Lung (tissue), 12 donors: Measurements from ENCODE around the gene KIAA0040. TPM values are rescaled to one million over a fixed set of nuclear protein-coding genes. Genes with fewer than 3 reads are reported as not detected.

ENCODE experiments used
- ATAC-seq: fragments of 200-7000 bp; cut with Tn5 transposase; one replicate; pipeline ENCODE4 v1.9.1; 2020; ENCODE audit warnings: moderate number of reproducible peaks; ENCODE audit not compliant: insufficient read depth, low FRiP score
- DNase-seq, 3 donors: peaks; one replicate each; pipeline ENCODE4 v3.0.0-alpha.2; 2013 to 2017
- H3K27ac ChIP-seq, 2 donors: one replicate each; pipeline ENCODE4 v1.5.1; 2013; ENCODE audit warnings: mild to moderate bottlenecking in 2 of 2, moderate library complexity in 2 of 2, control low read depth in 1 of 2, inconsistent platforms in 1 of 2, low read depth in 1 of 2, low read length in 1 of 2
- H3K27me3 ChIP-seq, 3 donors: one replicate each; pipeline ENCODE4 v1.5.1; 2013; ENCODE audit warnings: low read length in 2 of 3; ENCODE audit not compliant: control insufficient read depth in 3 of 3, insufficient read depth in 3 of 3
- H3K36me3 ChIP-seq, 4 donors: one replicate each; pipeline ENCODE4 v1.5.1; 2013; ENCODE audit warnings: low read length in 4 of 4, mild to moderate bottlenecking in 1 of 4, moderate library complexity in 1 of 4; ENCODE audit not compliant: control insufficient read depth in 4 of 4, insufficient read depth in 4 of 4
- H3K4me1 ChIP-seq, 5 donors: one replicate each; pipeline ENCODE4 v1.5.1; 2013; ENCODE audit warnings: low read length in 5 of 5, mild to moderate bottlenecking in 2 of 5, moderate library complexity in 1 of 5; ENCODE audit not compliant: control insufficient read depth in 5 of 5, insufficient read depth in 5 of 5
- H3K4me3 ChIP-seq: one replicate; pipeline ENCODE4 v1.5.1; 2013; ENCODE audit warnings: mild to moderate bottlenecking, control low read depth, moderate library complexity
- H3K9ac ChIP-seq, 2 donors: one replicate each; pipeline ENCODE4 v1.5.1; 2013; ENCODE audit warnings: low read length in 2 of 2, control low read depth in 1 of 2; ENCODE audit not compliant: insufficient read depth in 1 of 2
- H3K9me3 ChIP-seq, 4 donors: one replicate each; pipeline ENCODE4 v1.5.1; 2013; ENCODE audit warnings: low read length in 3 of 4, mild to moderate bottlenecking in 1 of 4, moderate library complexity in 1 of 4; ENCODE audit not compliant: control insufficient read depth in 4 of 4, insufficient read depth in 3 of 4
- WGBS, 2 donors: extraction: QIAGEN DNeasy Blood & Tissue Kit; methylation state at CpG; one replicate each; pipeline ENCODE4 v1.1.7; 2013; 5-methylcytosine and 5-hydroxymethylcytosine counted together
- polyA plus RNA-seq, 2 donors: library from polyadenylated mRNA; stranded (reverse); fragments of 200-250 nt; gene quantifications; one replicate each; pipeline ENCODE4 v1.2.1, GENCODE V29; 2013
- total RNA-seq, 2 donors: library from RNA; depleted of rRNA in 1 of 2; stranded (reverse); fragments of >200 nt in 1 of 2; gene quantifications; one replicate each; pipeline ENCODE4 v1.2.1, GENCODE V29; 2014 to 2021
- TF ChIP-seq, protein P1 (sequence below): IDR thresholded peaks from 2 replicates; pipeline ENCODE4 v1.5.1; 2012; ENCODE audit warnings: mild to moderate bottlenecking; ENCODE audit errors: control extremely low read depth, extremely low read depth
- donor health status: control.
- donor health status: control.
- donor health status: Bipolar disorder and iron deficiency.
- donor health status: healthy.
- donor health status: DM: yes; HTN: yes; CAD: no.

Gene KIAA0040
- total and polyA plus RNA-seq, 4 donors: 13.4 to 37.9 (median 29.5) TPM

DNA sequence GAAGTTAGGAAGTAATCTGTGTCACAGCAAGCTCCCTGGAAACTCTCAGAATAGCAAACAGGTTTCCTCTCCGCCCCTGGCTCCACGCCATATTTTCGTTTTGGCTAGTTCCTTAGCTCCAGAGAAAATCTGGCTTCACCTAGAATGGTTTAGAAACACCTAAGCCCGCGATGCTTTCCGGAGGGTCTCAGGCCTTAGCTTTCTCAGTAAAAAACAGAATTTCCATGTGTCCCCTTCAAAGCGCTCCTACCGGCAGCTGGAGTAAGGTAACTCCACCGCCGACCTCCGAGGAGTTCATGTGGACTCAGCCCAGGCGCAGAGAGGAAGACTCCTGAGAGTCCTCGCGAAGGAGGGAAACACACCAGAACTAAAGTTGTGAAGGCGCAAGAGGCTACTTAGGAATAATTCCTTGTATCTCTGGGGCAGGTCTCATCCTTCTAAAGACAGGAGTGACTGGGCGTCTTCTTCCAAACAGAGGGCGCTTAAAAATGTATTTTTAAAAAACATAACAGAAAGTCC lies 406 bp downstream of the KIAA0040 start:
- Histone ChIP-seq H3K9me3 (no peaks in the 10 kb centered on the region), H3K27me3 (no peaks in the 10 kb centered on the region), H3K27ac (peak overlapping the region; percentile 86 to 98), H3K36me3 (peaks cover 0 to 5% (median 0%) of the 10 kb centered on the region in 4 donors), H3K4me1 (peaks cover 0 to 22% (median 7%) of the 10 kb centered on the region in 5 donors), H3K4me3 (peak overlapping the region; percentile 66), H3K9ac (peak overlapping the region; percentile 78 to 80)
- WGBS, 2 donors: 0 to 1% methylated on average over 17 of the region's 17 CpGs
- ATAC-seq (peak; percentile 33), DNase-seq (peak; percentile 66 to 75 (median 70))
- TF ChIP-seq, protein P1, sequence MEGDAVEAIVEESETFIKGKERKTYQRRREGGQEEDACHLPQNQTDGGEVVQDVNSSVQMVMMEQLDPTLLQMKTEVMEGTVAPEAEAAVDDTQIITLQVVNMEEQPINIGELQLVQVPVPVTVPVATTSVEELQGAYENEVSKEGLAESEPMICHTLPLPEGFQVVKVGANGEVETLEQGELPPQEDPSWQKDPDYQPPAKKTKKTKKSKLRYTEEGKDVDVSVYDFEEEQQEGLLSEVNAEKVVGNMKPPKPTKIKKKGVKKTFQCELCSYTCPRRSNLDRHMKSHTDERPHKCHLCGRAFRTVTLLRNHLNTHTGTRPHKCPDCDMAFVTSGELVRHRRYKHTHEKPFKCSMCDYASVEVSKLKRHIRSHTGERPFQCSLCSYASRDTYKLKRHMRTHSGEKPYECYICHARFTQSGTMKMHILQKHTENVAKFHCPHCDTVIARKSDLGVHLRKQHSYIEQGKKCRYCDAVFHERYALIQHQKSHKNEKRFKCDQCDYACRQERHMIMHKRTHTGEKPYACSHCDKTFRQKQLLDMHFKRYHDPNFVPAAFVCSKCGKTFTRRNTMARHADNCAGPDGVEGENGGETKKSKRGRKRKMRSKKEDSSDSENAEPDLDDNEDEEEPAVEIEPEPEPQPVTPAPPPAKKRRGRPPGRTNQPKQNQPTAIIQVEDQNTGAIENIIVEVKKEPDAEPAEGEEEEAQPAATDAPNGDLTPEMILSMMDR: no peak

DNA sequence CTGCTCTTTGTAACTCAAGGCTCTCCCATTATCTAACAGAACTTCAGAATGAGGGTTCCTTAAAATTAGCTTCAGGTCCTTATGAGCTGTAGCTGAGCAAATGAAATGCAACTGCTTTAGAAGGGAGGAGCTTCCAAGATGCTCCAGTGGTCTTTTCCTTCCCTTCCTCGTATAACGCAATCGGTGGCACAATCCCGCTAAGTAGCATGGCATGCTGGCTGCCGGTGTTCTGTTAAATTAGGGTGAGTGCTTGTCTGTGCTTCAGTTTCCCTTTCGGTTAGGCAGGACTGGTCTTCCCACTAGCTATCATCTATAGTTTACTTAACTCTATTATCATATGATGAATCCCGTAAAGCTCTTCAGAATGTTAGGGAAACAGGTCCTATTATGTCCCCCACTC lies 917 bp downstream of the KIAA0040 start:
- 1 to 3% methylated on average over 7 of the region's 7 CpGs for WGBS, 2 donors
- H3K27ac ChIP-seq: peak overlapping the region; percentile 86 to 98
- TF ChIP-seq, protein P1: no peak
- peak; percentile 29 for ATAC-seq
- H3K9me3 ChIP-seq: no peaks in the 10 kb centered on the region
- no peaks in the 10 kb centered on the region for H3K27me3 ChIP-seq
- H3K36me3 ChIP-seq: peaks cover 0 to 6% (median 0%) of the 10 kb centered on the region in 4 donors
- DNase-seq: no peak
- H3K4me1 ChIP-seq: peaks cover 0 to 26% (median 7%) of the 10 kb centered on the region in 5 donors
- peak overlapping the region; percentile 66 for H3K4me3 ChIP-seq
- H3K9ac ChIP-seq: peak overlapping the region; percentile 78 to 80

DNA sequence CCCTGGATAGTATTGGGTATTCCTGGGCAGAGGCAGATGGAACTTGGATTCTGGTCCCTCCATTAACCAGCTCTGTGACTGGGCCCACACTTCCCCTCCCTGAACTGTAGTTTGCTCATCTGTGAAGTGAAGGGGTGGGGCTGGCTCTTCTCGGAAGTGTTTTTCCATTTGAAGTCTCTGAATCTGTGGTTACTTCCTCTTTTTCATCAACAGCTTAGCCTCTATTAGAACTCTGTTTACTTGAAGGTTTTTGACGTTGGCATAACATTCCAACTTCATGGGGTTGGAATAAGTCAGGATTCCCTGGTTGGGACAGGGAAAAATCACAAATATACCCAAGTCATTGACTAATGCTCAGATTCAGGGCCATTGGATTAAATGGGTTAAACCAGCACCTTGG lies 3.6 kb downstream of the KIAA0040 start:
- TF ChIP-seq, protein P1: no peak
- peaks cover 0 to 27% (median 7%) of the 10 kb centered on the region in 5 donors for H3K4me1 ChIP-seq
- no peaks in the 10 kb centered on the region for H3K27me3 ChIP-seq
- no peaks in the 10 kb centered on the region for H3K9me3 ChIP-seq
- ATAC-seq (no peak), DNase-seq (no peak)
- H3K4me3 ChIP-seq: no peak overlapping the region
- peaks cover 0 to 8% (median 0%) of the 10 kb centered on the region in 4 donors for H3K36me3 ChIP-seq
- no peak overlapping the region for H3K9ac ChIP-seq
- WGBS, 2 donors: 2 to 6% methylated on average over 2 of the region's 2 CpGs
- H3K27ac ChIP-seq: peak overlapping the region in 1 of 2 donors; percentile 62
